Activated CD4-positive, alpha-beta T cell treated with anti-CD3 and anti-CD28 coated beads, Interleukin-2, amount 10 ng/mL, durations not matched to agents 24 days and 14 days (primary cell): Measurements from ENCODE around the gene SPACA4. TPM values are rescaled to one million over a fixed set of nuclear protein-coding genes. Genes with fewer than 3 reads are reported as not detected.
"Not testable (repeated sequence)": the region's sequence is repeated elsewhere in the genome, so short reads cannot be mapped to it uniquely, and the experiment has no call there.

Source experiments
- DNase-seq: peaks from one replicate; pipeline ENCODE4 v3.0.0; 2022
- H3K27ac Mint-ChIP-seq: one replicate; pipeline ENCODE4 v1.8.0; 2022; ENCODE audit warnings: mild to moderate bottlenecking, mixed read lengths
- H3K27me3 Mint-ChIP-seq: one replicate; pipeline ENCODE4 v1.8.0; 2022; ENCODE audit warnings: mixed read lengths
- H3K36me3 Mint-ChIP-seq: one replicate; pipeline ENCODE4 v1.8.0; 2022; ENCODE audit warnings: low read depth, mild to moderate bottlenecking, mixed read lengths
- H3K4me1 Mint-ChIP-seq: one replicate; pipeline ENCODE4 v1.8.0; 2021; ENCODE audit warnings: mixed read lengths
- H3K4me3 Mint-ChIP-seq: one replicate; pipeline ENCODE4 v1.8.0; 2022; ENCODE audit warnings: mild to moderate bottlenecking, moderate library complexity, mixed read lengths
- H3K9me3 Mint-ChIP-seq: one replicate; pipeline ENCODE4 v1.8.0; 2021; ENCODE audit warnings: mixed read lengths
- intact Hi-C: fragments of 100-400 bp; cut with micrococcal nuclease; formaldehyde crosslinking; loops from one replicate; pipeline ENCODE4 v1.15.1; 2023
- total RNA-seq: library from RNA; stranded (reverse); gene quantifications from 2 replicates; pipeline ENCODE4 v1.2.3, GENCODE V29; 2022

The SPACA4 gene, protein sequence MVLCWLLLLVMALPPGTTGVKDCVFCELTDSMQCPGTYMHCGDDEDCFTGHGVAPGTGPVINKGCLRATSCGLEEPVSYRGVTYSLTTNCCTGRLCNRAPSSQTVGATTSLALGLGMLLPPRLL
- total RNA-seq = not detected in 2 replicates

DNA sequence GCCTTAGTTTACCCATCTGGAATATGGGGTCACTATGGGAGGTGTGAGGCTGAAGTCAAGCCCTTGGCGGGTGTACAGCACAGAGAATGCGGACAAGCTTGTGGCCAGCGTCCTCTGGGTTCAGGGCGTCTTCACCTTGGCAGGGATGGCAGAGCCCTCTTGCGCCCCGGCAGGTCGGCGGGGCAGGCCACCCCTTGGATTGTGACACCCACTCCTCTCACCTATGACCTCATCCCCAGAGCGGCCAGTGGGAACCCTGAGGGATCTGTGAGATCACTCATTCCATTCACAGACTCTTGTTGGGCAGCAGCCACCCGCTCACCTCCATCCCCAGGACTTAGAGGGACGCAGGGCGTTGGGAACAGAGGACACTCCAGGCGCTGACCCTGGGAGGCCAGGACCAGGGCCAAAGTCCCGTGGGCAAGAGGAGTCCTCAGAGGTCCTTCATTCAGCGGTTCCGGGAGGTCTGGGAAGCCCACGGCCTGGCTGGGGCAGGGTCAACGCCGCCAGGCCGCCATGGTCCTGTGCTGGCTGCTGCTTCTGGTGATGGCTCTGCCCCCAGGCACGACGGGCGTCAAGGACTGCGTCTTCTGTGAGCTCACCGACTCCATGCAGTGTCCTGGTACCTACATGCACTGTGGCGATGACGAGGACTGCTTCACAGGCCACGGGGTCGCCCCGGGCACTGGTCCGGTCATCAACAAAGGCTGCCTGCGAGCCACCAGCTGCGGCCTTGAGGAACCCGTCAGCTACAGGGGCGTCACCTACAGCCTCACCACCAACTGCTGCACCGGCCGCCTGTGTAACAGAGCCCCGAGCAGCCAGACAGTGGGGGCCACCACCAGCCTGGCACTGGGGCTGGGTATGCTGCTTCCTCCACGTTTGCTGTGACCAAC, at the start of gene SPACA4:
Gene SPACA4, plus strand, starts transcription at position 280 of the 896 bp plus-strand sequence. Its CDS starts 237 bp downstream, at position 517.
- peaks cover 2% of the 10 kb centered on the region for H3K36me3 Mint-ChIP-seq
- no peak for DNase-seq
- H3K27ac Mint-ChIP-seq = no peak within 1 kb of the TSS
- intact Hi-C loops = no loop called here
- H3K4me1 Mint-ChIP-seq = peaks cover 6% of the 10 kb centered on the region
- H3K4me3 Mint-ChIP-seq = no peak within 1 kb of the TSS
- no peaks in the 10 kb centered on the region for H3K27me3 Mint-ChIP-seq
- no peaks in the 10 kb centered on the region for H3K9me3 Mint-ChIP-seq

DNA sequence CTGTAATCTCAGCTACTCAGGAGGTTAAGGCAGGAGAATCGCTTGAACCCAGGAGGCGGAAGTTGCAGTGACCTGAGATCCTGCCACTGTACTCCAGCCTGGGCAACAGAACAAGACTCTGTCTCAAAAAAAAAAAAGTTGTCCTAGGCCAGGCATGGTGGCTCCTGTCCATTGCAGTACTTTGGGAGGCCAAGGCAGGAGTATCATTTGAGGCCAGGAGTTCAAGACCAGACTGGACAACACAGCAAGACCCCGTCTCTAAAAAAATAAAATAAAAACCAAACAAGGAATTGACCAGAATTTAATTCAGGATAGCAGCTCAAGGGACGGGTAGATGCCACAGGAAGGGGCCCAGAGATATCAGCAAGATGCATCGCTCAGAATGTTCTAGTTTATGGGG, 49.7 kb upstream of the SPACA4 start:
- Mint-ChIP-seq H3K27me3 (peaks cover 3% of the 10 kb centered on the region), H3K27ac (no peak overlapping the region)

DNA sequence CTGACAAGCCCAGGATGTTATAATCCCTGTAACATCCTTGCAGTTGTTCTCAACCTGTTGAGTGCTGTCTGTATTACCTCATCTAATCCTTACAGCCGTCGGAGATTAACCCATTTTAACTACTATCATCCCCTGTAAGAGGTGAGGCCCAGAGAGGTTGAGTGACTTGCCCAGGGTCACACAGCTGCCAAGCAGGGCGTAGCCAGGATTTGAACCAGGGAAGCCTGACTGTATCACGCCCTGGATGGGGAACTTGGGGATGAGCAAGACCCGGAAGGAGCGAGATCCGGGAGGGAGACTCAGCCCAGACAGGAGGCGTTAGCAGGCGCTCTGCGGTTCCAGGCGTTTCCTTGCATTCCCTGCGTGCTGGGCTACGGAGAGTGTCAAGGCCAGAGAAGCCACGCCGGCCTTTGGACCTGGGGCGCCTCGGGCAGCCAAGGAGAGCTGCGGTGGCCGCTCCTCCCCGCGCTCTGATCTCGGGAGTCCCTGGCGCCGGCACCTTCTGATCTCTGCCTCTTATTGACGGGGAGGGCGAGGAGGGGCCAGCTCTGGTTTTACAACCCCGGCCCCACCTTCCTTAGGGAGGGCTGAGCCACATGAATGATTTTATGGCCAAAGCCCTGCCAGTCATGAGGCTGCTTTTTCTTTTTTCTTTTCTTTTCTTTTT, 48.4 kb upstream of the SPACA4 start:
- Mint-ChIP-seq H3K4me3 (no peak overlapping the region), H3K9me3 (no peaks in the 10 kb centered on the region), H3K27me3 (peaks cover 3% of the 10 kb centered on the region), H3K36me3 (no peaks in the 10 kb centered on the region), H3K27ac (no peak overlapping the region), H3K4me1 (peaks cover 2% of the 10 kb centered on the region)
- intact Hi-C loops = no loop called here
- DNase-seq = no peak

More for the DNA sequence above, 49.7 kb upstream of the SPACA4 start:
- Mint-ChIP-seq H3K36me3 (no peaks in the 10 kb centered on the region), H3K4me1 (peaks cover 2% of the 10 kb centered on the region), H3K9me3 (no peaks in the 10 kb centered on the region), H3K4me3 (no peak overlapping the region)
- intact Hi-C loops = no loop called here
- no peak for DNase-seq

DNA sequence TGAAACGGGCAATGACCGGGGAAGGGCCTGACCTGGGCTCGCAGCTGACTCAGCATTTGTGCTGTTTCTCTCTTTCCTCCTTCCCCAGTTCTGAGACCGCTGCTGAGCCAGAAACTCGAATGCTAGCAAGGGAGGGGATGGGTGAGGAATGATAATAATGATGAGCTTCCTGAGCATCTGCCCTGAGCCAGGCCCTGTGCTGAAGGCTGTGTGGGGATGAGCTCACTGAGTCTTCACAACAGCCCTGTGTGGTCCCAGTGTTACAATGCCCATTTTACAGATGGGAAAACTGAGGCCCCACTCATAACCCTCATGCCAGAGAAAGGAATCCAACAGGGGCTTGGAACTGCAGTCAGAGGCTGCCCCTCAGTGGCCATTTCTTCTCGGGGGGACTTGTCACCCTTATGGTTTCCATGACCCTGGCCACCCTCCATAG, 46.4 kb upstream of the SPACA4 start:
- DNase-seq = no peak
- H3K27ac Mint-ChIP-seq = no peak overlapping the region
- intact Hi-C loops = no loop called here
- H3K4me3 Mint-ChIP-seq = no peak overlapping the region
- no peaks in the 10 kb centered on the region for H3K9me3 Mint-ChIP-seq
- peaks cover 2% of the 10 kb centered on the region for H3K4me1 Mint-ChIP-seq
- H3K36me3 Mint-ChIP-seq = no peaks in the 10 kb centered on the region
- H3K27me3 Mint-ChIP-seq = peaks cover 3% of the 10 kb centered on the region

DNA sequence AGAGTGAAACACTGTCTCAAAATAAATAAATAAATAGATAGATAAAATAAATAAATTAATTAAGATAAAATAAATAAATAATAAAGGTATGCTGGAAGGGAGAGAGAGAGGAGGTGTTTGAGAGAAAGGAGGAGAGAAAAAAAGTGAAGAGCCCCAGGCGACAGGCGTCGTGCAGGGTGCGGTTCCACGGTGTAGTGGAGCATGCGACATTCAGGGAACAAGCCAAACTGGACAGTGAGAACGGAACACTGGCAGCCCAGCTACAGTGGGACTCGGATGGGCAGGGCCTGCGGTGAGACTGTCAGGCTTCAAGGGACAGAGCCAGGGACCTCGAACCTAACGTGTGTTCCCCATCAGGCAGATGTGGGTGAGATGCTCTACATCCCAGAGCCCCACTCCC, 45.1 kb upstream of the SPACA4 start:
- Mint-ChIP-seq H3K4me3 (no peak overlapping the region), H3K36me3 (no peaks in the 10 kb centered on the region), H3K4me1 (peaks cover 2% of the 10 kb centered on the region), H3K27me3 (peaks cover 3% of the 10 kb centered on the region), H3K27ac (no peak overlapping the region), H3K9me3 (no peaks in the 10 kb centered on the region)
- DNase-seq = no peak
- intact Hi-C loops = no loop called here

DNA sequence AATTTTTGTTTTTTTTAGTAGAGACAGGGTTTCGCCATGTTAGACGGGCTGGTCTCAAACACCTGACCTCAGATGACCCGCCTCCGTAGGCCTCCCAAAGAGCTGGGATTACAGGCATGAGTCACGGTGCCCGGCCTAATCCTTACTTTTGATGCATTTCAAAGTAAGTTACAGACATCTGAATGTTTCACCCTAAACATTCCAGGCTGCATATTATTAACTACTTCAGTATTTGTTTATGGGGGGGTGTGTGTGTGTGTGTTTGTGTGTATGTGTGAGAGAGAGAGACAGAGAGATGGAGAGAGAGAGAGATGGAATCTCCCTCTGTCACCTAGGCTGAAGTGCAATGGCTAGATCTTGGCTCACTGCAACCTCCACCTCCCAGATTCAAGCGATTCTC, 41.5 kb upstream of the SPACA4 start:
- intact Hi-C loops = no loop called here
- no peak for DNase-seq
- Mint-ChIP-seq H3K4me3 (no peak overlapping the region), H3K27ac (no peak overlapping the region), H3K4me1 (no peaks in the 10 kb centered on the region), H3K27me3 (no peaks in the 10 kb centered on the region), H3K36me3 (no peaks in the 10 kb centered on the region), H3K9me3 (no peaks in the 10 kb centered on the region)

DNA sequence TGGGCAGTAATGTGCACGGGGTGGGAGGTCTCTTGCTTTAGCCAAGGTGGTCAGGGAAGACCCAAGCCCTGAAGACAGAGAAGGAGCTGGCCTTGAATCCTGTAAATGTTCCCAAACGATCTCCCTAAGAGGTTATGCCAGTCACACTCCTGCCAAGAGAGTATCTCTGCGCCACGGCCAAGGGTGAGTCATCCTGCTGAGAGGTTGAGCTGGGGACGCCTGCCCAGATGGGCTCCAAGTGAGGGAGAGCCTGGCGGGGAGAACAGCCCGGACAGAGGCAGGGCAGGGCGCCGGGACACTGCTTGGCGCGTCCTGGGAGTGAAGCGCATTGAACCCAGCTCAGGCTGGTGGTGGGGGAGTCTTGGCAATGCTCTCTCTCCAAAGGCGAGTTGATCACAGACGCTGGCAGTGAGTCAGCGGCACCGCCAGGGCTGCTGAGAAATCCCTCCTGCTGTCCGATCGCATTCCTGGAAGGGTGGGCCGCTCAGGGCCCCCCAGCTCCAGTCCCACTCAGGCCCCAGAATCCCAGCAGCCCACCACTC, 38.1 kb upstream of the SPACA4 start:
- no peaks in the 10 kb centered on the region for H3K36me3 Mint-ChIP-seq
- intact Hi-C loops = no loop called here
- no peaks in the 10 kb centered on the region for H3K27me3 Mint-ChIP-seq
- no peak overlapping the region for H3K4me3 Mint-ChIP-seq
- no peak overlapping the region for H3K27ac Mint-ChIP-seq
- H3K4me1 Mint-ChIP-seq = no peaks in the 10 kb centered on the region
- no peaks in the 10 kb centered on the region for H3K9me3 Mint-ChIP-seq
- no peak for DNase-seq

DNA sequence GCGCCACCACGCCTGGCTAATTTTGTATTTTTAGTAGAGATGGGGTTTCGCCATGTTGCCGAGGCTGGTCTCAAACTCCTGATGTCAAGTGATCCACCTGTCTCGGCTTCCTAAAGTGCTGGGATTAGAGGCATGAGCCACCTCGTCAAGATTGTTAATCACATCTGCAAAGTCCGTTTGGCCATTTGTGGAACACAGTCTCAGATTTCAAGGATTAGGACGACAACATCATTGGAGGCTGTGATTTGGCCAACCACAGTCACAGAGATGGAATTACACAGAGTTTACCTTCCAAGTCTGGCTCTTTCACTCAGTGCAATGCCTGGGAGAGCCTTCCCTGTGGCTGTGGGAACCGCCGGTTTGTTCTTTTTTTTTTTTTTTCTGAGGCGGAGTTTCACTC, 36.7 kb upstream of the SPACA4 start:
- Mint-ChIP-seq H3K27ac (no peak overlapping the region), H3K4me3 (no peak overlapping the region), H3K9me3 (no peaks in the 10 kb centered on the region), H3K27me3 (no peaks in the 10 kb centered on the region), H3K36me3 (no peaks in the 10 kb centered on the region), H3K4me1 (no peaks in the 10 kb centered on the region)
- DNase-seq = no peak
- intact Hi-C loops = no loop called here

DNA sequence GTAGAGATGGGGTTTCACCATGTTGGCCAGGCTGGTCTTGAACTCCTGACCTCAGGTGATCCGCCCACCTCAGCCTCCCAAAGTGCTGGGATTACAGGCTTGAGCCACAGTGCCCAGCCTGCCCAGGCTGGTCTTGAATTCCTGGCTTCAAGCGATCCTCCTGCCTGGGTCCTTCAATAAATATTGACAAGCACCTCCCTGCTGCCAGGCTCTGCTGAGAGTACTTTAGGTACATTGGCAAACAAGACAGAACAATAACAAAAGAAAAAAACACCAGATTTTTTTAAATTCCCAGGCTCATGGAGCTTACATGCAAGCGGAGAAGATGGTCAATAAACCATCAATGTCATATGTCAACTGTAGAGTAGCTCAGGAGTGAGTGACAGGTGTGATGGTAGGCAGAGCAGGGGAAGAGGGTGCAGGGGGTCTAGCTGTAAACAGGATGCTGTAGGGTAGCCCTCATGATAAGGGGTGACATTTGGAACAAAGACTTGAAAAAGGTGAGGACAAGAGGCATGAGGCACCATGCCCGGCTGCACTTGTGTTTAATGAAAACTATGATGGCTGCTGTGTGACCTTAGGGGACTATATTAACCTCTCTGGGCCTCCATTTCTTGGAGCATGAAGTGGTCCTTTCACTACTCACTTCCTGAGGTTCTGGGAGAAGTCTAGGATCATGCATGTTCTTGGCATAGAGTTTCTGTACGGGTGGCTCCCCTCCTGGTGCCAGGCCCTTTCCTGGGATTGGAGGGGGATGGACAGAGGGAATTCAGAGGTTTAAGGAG, 35.0 kb upstream of the SPACA4 start:
- intact Hi-C loops = no loop called here
- no peaks in the 10 kb centered on the region for H3K4me1 Mint-ChIP-seq
- no peaks in the 10 kb centered on the region for H3K36me3 Mint-ChIP-seq
- no peak overlapping the region for H3K27ac Mint-ChIP-seq
- H3K9me3 Mint-ChIP-seq = no peaks in the 10 kb centered on the region
- no peak for DNase-seq
- H3K4me3 Mint-ChIP-seq = no peak overlapping the region
- H3K27me3 Mint-ChIP-seq = no peaks in the 10 kb centered on the region

DNA sequence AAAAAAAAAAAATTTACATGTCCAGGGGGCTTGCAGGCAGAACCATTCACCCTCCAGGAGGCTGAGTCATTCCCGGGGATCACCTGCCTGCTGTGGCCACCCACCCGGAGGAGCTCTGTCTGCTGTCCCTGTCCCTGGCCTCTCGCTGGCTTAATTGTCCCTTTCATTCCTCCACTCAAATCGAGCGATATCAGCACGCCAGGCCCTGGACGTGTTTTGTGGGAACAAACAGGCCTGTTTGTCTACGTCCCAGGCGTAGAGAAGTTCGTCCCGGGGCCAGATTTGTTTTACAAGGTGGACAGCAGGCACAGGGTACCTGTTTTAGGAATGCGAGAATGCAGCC, 33.4 kb upstream of the SPACA4 start:
- H3K4me3 Mint-ChIP-seq = no peak overlapping the region

DNA sequence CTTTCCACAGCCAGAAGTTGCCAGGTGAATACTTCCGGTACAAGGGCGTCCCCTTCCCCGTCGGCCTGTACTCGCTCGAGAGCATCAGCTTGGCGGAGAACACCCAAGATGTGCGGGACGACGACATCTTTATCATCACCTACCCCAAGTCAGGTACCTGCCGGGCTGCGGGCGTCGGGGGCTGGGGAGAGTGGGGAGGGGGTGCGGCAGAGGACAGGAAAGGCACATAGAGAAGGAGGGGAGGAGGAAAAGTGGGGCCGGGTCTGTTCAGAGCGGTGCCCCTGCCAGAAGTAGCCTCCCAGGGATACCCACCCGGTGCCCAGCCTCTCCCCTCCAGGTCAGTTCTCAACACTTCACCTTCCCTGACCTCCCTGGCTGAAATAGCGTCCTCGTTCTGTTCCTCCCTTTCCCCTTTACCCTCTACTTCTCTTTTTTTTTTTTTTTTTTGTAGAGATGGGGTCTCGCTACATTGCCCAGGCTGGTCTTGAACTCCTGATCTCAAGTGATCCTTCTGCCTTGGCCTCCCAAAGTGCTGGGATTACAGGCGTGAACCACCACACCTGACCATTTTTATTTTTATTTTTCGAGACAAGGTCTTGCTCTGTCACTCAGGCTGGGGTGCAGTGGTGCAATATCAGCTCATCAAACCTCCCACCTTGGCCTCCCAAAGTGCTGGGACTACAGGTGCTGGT, 30.5 kb upstream of the SPACA4 start:
- no peaks in the 10 kb centered on the region for H3K9me3 Mint-ChIP-seq
- DNase-seq = no peak
- no peaks in the 10 kb centered on the region for H3K4me1 Mint-ChIP-seq
- no peaks in the 10 kb centered on the region for H3K36me3 Mint-ChIP-seq
- H3K27ac Mint-ChIP-seq = no peak overlapping the region
- H3K4me3 Mint-ChIP-seq = no peak overlapping the region
- intact Hi-C loops = no loop called here
- no peaks in the 10 kb centered on the region for H3K27me3 Mint-ChIP-seq

More for the DNA sequence above, 33.4 kb upstream of the SPACA4 start:
- H3K9me3 Mint-ChIP-seq = no peaks in the 10 kb centered on the region
- no peak for DNase-seq
- H3K27ac Mint-ChIP-seq = no peak overlapping the region
- H3K4me1 Mint-ChIP-seq = no peaks in the 10 kb centered on the region
- no peaks in the 10 kb centered on the region for H3K27me3 Mint-ChIP-seq
- intact Hi-C loops = no loop called here
- no peaks in the 10 kb centered on the region for H3K36me3 Mint-ChIP-seq

DNA sequence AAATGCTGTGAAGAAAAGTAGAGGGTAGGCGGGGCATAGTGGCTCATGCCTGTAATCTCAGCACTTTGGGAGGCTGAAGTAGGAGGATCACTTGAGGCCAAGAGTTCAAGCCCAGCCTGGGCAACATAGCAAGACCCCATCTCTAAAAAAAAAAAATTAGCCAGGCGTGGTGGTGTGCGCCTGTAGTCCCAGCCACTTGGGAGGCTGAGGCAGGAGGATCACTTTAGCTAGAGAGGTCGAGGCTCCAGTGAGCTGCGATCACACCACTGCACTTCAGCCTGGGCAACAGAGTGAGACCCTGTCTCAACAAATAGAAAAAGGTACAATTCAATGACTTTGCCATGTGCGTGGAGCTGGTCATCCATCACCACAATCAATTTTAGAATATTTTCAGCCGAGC, 28.6 kb upstream of the SPACA4 start:
- H3K27me3 Mint-ChIP-seq, DNase-seq, H3K27ac Mint-ChIP-seq, H3K9me3 Mint-ChIP-seq, H3K4me3 Mint-ChIP-seq, H3K36me3 Mint-ChIP-seq, H3K4me1 Mint-ChIP-seq, intact Hi-C loops: not testable (repeated sequence)

DNA sequence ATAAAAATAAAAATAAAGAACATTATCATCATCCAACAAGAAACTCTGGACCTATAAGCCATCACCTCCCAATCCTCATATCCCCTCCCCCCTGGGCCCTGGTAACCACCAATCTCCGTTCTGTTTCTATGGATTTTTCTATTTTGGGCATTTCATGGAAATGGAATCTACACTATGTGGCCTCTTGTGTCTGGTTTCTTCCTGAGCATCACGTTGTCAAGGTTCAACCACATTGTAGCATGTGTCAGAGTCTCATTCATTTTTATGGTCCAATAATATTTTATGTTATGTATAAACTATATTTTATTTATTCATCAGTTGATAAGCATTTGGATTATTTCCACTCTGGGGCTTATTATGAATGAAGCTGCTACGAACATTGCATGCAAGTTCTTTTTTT, 27.7 kb upstream of the SPACA4 start:
- no peak overlapping the region for H3K4me3 Mint-ChIP-seq
- no peaks in the 10 kb centered on the region for H3K27me3 Mint-ChIP-seq
- H3K9me3 Mint-ChIP-seq = no peaks in the 10 kb centered on the region
- H3K27ac Mint-ChIP-seq = no peak overlapping the region
- intact Hi-C loops = no loop called here
- DNase-seq = no peak
- no peaks in the 10 kb centered on the region for H3K4me1 Mint-ChIP-seq
- H3K36me3 Mint-ChIP-seq = no peaks in the 10 kb centered on the region
